HUES64 (cell line): ENCODE measurements around the gene C12orf42.
A peak's percentile ranks its signal among the peaks of the same experiment; 100 is the strongest.

Experiments
- H3K27ac ChIP-seq: 2 replicates; pipeline ENCODE4 v1.7.0; 2013; ENCODE audit warnings: low read depth, low read length, inconsistent platforms
- H3K27me3 ChIP-seq: 2 replicates; pipeline ENCODE4 v1.6.1; 2013; ENCODE audit warnings: mild to moderate bottlenecking, low read length; ENCODE audit not compliant: insufficient read depth
- H3K36me3 ChIP-seq: 2 replicates; pipeline ENCODE4 v1.6.1; 2013; ENCODE audit warnings: mild to moderate bottlenecking, low read length; ENCODE audit not compliant: insufficient read depth
- H3K4me1 ChIP-seq: 2 replicates; pipeline ENCODE4 v1.6.1; 2013; ENCODE audit warnings: mild to moderate bottlenecking, low read length, moderate library complexity; ENCODE audit not compliant: insufficient read depth
- H3K4me3 ChIP-seq: 2 replicates; pipeline ENCODE4 v1.5.1; 2013; ENCODE audit warnings: mild to moderate bottlenecking, low read length, moderate library complexity
- H3K9ac ChIP-seq: 2 replicates; pipeline ENCODE4 v1.6.1; 2013; ENCODE audit warnings: mild to moderate bottlenecking, low read depth, low read length
- H3K9me3 ChIP-seq: 2 replicates; pipeline ENCODE4 v1.6.1; 2013; ENCODE audit warnings: low read depth, low read length; ENCODE audit not compliant: insufficient read depth
- WGBS: fragments of 150-250, 120-280 bp; methylation state at CpG from one replicate; pipeline ENCODE4 v1.1.7; 2013; ENCODE audit warnings: missing lambda C conversion rate; 5-methylcytosine and 5-hydroxymethylcytosine counted together

C12orf42 gene

GRCh38 chr12:103308396-103308795, 187.4 kb downstream of the C12orf42 start:
- Histone ChIP-seq H3K9ac (no peak overlapping the region), H3K36me3 (no peaks in the 10 kb centered on the region), H3K4me1 (no peaks in the 10 kb centered on the region), H3K27ac (no peak overlapping the region), H3K4me3 (no peak overlapping the region), H3K27me3 (peaks cover 12% of the 10 kb centered on the region; the same call in 1 of the 2 replicates), H3K9me3 (no peaks in the 10 kb centered on the region)
- 97% methylated on average over 1 of the region's 1 CpG for WGBS

DNA sequence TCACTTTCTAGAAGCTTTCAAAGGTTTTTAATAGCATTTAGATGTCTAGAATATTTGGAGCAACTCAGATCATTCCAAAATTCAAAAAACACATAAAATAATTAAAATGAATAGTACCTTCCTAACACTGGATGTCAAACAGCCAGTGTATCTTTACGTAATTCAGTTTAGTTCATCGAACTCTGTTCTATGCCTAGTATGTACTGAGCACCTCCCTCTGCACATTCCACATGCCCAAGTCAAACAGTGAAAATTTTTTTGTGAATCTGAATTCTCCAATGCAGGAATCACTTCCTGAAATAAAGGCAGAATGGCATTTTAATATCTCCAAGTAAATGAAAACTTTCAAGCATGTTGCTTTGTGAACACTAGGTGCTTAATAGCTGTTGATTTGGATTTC, 192.3 kb downstream of the C12orf42 start:
- H3K36me3 ChIP-seq = no peaks in the 10 kb centered on the region
- 94% methylated on average over 2 of the region's 2 CpGs for WGBS
- H3K27ac ChIP-seq = no peak overlapping the region
- peaks cover 36% of the 10 kb centered on the region; the same call in 1 of the 2 replicates for H3K27me3 ChIP-seq
- H3K9ac ChIP-seq = no peak overlapping the region
- no peak overlapping the region for H3K4me3 ChIP-seq
- H3K4me1 ChIP-seq = peaks cover 13% of the 10 kb centered on the region; the same call in 1 of the 2 replicates
- no peaks in the 10 kb centered on the region for H3K9me3 ChIP-seq

GRCh38 chr12:103301642-103302591, 193.9 kb downstream of the C12orf42 start:
- H3K27ac ChIP-seq = no peak overlapping the region; the same call in 1 of the 2 replicates
- peaks cover 36% of the 10 kb centered on the region; the same call in 1 of the 2 replicates for H3K27me3 ChIP-seq
- no peak overlapping the region for H3K9ac ChIP-seq
- WGBS = 56% methylated on average over 43 of the region's 43 CpGs
- H3K36me3 ChIP-seq = no peaks in the 10 kb centered on the region
- H3K9me3 ChIP-seq = no peaks in the 10 kb centered on the region
- peak overlapping the region; percentile 42 for H3K4me3 ChIP-seq
- peaks cover 13% of the 10 kb centered on the region; the same call in 1 of the 2 replicates for H3K4me1 ChIP-seq

- Histone ChIP-seq H3K36me3 (no peaks in the 10 kb centered on the region), H3K4me3 (no peak overlapping the region), H3K4me1 (no peaks in the 10 kb centered on the region), H3K9me3 (peaks cover 7% of the 10 kb centered on the region), H3K9ac (no peak overlapping the region), H3K27me3 (no peaks in the 10 kb centered on the region), H3K27ac (no peak overlapping the region)
- WGBS = 86% methylated on average over 3 of the region's 3 CpGs
Measured at GRCh38 chr12:103288016-103288415, 207.8 kb downstream of the C12orf42 start.

DNA sequence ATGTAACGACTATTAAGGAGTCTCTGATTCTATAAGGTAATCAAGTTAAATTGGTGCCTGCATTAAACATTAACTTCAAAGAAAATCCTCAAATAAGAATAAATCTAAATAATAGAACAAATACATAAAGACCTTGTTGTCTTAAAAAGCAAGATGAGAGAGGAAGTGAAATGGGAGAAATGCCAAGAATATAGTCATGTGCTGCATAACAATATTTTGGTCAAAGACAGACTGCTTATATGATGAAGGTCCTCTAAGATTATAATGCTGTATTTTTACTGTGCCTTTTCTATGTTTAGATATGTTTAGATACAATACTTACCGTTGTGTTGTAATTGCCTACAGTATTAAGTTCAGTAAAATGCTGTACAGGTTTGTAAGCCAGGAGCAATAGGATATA, 213.6 kb downstream of the C12orf42 start:
- no peak overlapping the region for H3K4me3 ChIP-seq
- no peak overlapping the region for H3K27ac ChIP-seq
- no peaks in the 10 kb centered on the region for H3K4me1 ChIP-seq
- H3K9me3 ChIP-seq = no peaks in the 10 kb centered on the region
- no peak overlapping the region for H3K9ac ChIP-seq
- no peaks in the 10 kb centered on the region for H3K36me3 ChIP-seq
- H3K27me3 ChIP-seq = no peaks in the 10 kb centered on the region
- WGBS = 100% methylated on average over 1 of the region's 2 CpGs

DNA sequence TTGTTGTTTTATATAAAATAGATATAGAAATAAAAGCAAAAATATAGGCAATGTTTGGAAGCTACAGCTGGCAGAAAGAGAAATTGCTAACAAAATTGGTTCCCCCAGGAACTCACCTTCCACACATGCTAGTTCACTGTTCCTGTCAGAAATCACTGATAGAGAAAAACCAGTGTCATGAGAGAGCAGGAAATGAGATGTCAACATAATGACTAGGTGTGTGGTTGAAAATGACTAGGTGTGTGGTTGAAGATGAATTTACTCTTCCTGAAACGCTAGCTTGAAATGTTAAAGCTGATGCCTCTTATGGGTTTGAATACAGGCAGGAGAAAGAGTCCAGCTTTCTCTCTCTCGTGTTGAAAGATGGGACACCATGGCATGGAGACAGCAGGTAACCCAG, 216.3 kb downstream of the C12orf42 start:
- Histone ChIP-seq H3K36me3 (no peaks in the 10 kb centered on the region), H3K27ac (no peak overlapping the region), H3K9me3 (no peaks in the 10 kb centered on the region), H3K27me3 (no peaks in the 10 kb centered on the region), H3K4me3 (no peak overlapping the region), H3K9ac (no peak overlapping the region), H3K4me1 (no peaks in the 10 kb centered on the region)
- 90% methylated on average over 2 of the region's 2 CpGs for WGBS

GRCh38 chr12:103278329-103278728, 217.4 kb downstream of the C12orf42 start:
- H3K9ac ChIP-seq = no peak overlapping the region
- H3K9me3 ChIP-seq = no peaks in the 10 kb centered on the region
- no peak overlapping the region for H3K4me3 ChIP-seq
- H3K27ac ChIP-seq = no peak overlapping the region
- H3K4me1 ChIP-seq = no peaks in the 10 kb centered on the region
- no peaks in the 10 kb centered on the region for H3K36me3 ChIP-seq
- no peaks in the 10 kb centered on the region for H3K27me3 ChIP-seq
- WGBS = 88% methylated on average over 3 of the region's 3 CpGs

DNA sequence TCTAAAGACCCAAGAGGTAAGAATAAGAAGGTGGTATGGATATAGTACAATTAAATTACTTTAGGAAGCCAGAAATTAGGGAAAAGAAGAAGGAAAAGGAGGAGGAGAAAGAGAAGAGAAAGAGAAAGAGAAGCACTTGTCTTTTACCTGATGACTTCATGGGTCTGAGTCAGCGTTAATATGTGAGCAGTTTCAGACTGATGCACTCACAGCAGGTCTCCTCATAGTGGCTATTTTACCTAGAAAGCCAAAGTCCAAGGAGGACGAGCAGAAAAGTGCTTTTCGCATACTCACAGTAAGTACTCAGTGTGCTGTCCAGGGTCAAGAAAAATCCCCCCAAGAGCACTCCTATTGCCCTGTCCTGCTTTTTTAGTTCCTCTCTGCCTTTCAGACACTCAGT, 222.1 kb downstream of the C12orf42 start:
- H3K27me3 ChIP-seq = no peaks in the 10 kb centered on the region
- WGBS = 74% methylated on average over 3 of the region's 3 CpGs
- no peaks in the 10 kb centered on the region for H3K9me3 ChIP-seq
- H3K4me1 ChIP-seq = no peaks in the 10 kb centered on the region
- H3K27ac ChIP-seq = no peak overlapping the region
- H3K4me3 ChIP-seq = no peak overlapping the region
- H3K36me3 ChIP-seq = no peaks in the 10 kb centered on the region
- no peak overlapping the region for H3K9ac ChIP-seq

GRCh38 chr12:103272949-103273348, 222.8 kb downstream of the C12orf42 start:
- Histone ChIP-seq H3K4me1 (no peaks in the 10 kb centered on the region), H3K36me3 (no peaks in the 10 kb centered on the region), H3K4me3 (no peak overlapping the region), H3K27ac (no peak overlapping the region), H3K9me3 (no peaks in the 10 kb centered on the region), H3K27me3 (no peaks in the 10 kb centered on the region), H3K9ac (no peak overlapping the region)
- 100% methylated on average over 1 of the region's 1 CpG for WGBS

DNA sequence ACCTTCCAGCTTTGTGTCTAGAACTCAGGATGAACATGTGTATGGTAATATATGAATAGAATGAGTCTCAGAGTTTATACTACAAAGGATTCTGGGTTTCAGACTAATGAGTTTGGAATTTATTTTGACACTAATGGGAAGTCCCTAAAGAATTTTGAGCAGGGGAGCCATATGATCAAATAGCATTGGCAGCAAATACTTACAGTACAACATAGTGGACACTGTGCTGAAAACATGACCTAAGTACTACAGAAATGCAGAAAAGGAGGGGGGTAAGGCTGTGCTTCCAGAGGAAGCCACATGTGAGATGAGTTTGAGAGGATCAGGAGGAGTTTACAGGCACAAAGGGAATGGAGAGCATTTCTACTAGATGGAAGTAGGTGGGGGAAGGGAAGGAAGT, 225.8 kb downstream of the C12orf42 start:
- H3K4me1 ChIP-seq = no peaks in the 10 kb centered on the region
- no peaks in the 10 kb centered on the region for H3K36me3 ChIP-seq
- no peak overlapping the region for H3K27ac ChIP-seq
- no peaks in the 10 kb centered on the region for H3K27me3 ChIP-seq
- H3K9ac ChIP-seq = no peak overlapping the region
- H3K9me3 ChIP-seq = no peaks in the 10 kb centered on the region
- H3K4me3 ChIP-seq = no peak overlapping the region

- H3K27ac ChIP-seq = no peak overlapping the region
- no peaks in the 10 kb centered on the region for H3K4me1 ChIP-seq
- WGBS = 94% methylated on average over 5 of the region's 5 CpGs
Measured at GRCh38 chr12:103268831-103269514, 226.8 kb downstream of the C12orf42 start.

More at GRCh38 chr12:103268831-103269514, 226.8 kb downstream of the C12orf42 start:
- Histone ChIP-seq H3K9me3 (no peaks in the 10 kb centered on the region), H3K9ac (no peak overlapping the region), H3K4me3 (no peak overlapping the region), H3K27me3 (no peaks in the 10 kb centered on the region), H3K36me3 (no peaks in the 10 kb centered on the region)
